HG03520 (cell line): Measurements from ENCODE around the gene SGTA.

Experiments
- ATAC-seq: cut with Tn5 transposase; IDR thresholded peaks from one replicate; pipeline ENCODE4 v1.9.1; 2021; ENCODE audit warnings: mild to moderate bottlenecking, moderate library complexity; ENCODE audit not compliant: unreplicated experiment

The SGTA gene

GRCh38 chr19:2810141-2811091, 27.3 kb upstream of the SGTA start:
- ATAC-seq, result no peak

GRCh38 chr19:2809387-2810140, 26.5 kb upstream of the SGTA start:
- no peak for ATAC-seq

GRCh38 chr19:2808129-2808941, 25.3 kb upstream of the SGTA start:
- ATAC-seq, result no peak

GRCh38 chr19:2807379-2808128, 24.5 kb upstream of the SGTA start:
- no peak for ATAC-seq

- ATAC-seq, result no peak
Measured at GRCh38 chr19:2806736-2807378, 23.8 kb upstream of the SGTA start.

GRCh38 chr19:2805991-2806649, 23.0 kb upstream of the SGTA start:
- no peak for ATAC-seq

- ATAC-seq, result no peak
Measured at GRCh38 chr19:2805261-2805900, 22.3 kb upstream of the SGTA start.

GRCh38 chr19:2804156-2805004, 21.3 kb upstream of the SGTA start:
- no peak for ATAC-seq

- ATAC-seq, result no peak
Measured at GRCh38 chr19:2803486-2804155, 20.5 kb upstream of the SGTA start.

GRCh38 chr19:2802826-2803225, 19.8 kb upstream of the SGTA start:
- ATAC-seq, result no peak

GRCh38 chr19:2800506-2800905, 17.4 kb upstream of the SGTA start:
- ATAC-seq, result no peak

GRCh38 chr19:2799273-2800020, 16.4 kb upstream of the SGTA start:
- ATAC-seq, result no peak

GRCh38 chr19:2798733-2799132, 15.7 kb upstream of the SGTA start:
- ATAC-seq, result no peak

GRCh38 chr19:2798158-2798685, 15.1 kb upstream of the SGTA start:
- no peak for ATAC-seq

- no peak for ATAC-seq
Measured at GRCh38 chr19:2797280-2797679, 14.2 kb upstream of the SGTA start.

- no peak for ATAC-seq
Measured at GRCh38 chr19:2796659-2797266, 13.7 kb upstream of the SGTA start.
